Fibroblast of skin of abdomen (primary cell): ENCODE data around the gene MLST8.
"Not testable (repeated sequence)": the region's sequence is repeated elsewhere in the genome, so short reads cannot be mapped to it uniquely, and the experiment has no call there.

Experiments
- DNase-seq: peaks from one replicate; pipeline ENCODE4 v3.0.0-alpha.2; 2013

Gene MLST8

DNA sequence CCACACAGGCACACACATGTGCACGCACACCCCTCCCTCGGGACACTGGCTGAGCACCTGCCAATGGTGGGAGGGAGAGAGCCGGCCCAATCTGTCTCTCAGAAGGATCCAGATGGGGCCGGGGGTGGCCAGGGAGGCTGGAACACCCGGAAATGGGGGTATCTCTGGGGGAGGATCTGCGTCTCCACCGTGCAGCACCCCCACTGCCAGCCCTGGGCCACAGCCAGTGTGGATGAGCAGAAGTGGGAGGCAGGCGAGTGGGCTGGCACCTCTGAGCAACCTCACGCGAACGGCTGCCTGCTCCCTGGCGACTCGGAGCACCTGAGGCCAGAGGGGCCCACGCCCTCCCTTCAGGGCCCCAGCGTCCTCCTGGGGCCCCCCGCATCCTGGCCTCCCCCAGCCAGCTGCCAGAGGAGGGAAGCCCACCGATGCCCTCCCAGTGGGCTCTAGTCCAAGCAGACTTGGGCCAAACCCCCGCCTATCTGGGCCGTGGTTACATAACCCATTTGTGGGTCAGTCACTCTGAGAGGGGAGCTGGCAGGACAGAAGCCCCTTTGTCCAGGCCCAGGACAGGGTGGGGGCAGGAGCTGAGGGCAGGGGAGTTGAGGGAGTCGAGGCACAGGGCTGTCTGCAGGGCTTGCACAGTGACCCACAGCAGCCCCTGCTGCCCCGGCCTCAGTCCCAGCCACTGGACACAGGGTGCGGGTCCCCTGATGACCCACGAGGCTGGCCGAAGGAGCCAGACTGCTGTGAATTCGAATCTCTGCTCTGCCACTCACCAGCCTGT lies 14.4 kb upstream of the MLST8 start:
- no peak for DNase-seq

DNA sequence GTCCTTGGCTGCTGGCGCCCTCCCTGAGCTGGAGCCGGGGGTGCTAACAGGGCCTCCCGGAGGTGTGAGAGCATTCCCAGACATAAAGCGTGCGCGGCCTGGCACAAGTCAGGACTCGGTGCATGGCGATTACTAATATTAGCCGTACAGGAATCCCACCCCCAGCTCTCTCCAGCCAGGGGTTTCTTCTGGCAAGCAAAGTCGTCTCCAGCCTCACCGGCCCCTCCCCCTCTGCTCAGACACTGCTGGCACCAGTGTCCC lies 13.9 kb upstream of the MLST8 start:
- DNase-seq: no peak

DNA sequence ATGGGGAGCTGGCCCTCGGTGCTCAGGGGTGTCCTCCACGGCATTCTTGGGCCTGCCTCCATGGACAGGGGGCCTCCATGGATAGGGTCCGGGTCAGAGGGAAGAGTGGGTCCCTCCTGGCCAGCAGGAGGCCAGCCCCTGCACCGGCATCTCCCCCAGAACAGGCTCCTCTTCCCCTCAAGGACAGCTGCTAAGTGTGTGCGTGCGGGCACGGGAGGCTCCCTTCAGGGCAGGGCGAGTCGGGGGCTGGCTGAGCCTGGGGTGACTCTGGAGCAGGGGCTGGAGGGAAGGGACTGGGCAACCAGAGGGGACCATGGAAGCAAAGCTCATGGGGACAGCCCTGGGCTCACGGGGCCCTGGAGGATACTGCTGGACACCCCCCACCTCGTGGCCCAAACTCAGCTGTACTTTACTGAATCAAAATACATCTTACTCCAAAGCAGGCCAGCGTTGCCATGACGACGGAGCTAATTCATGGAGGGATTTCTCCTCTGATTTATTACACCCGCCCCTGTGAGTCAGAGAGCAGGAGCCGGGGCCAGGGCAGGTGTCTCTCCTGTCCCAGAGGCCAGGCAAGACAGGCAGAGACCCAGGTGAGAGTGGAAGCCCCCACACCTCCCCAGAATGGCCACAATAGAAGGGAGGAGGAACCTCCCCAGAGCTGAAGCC lies 11.0 kb upstream of the MLST8 start:
- peak; percentile 57 for DNase-seq

DNA sequence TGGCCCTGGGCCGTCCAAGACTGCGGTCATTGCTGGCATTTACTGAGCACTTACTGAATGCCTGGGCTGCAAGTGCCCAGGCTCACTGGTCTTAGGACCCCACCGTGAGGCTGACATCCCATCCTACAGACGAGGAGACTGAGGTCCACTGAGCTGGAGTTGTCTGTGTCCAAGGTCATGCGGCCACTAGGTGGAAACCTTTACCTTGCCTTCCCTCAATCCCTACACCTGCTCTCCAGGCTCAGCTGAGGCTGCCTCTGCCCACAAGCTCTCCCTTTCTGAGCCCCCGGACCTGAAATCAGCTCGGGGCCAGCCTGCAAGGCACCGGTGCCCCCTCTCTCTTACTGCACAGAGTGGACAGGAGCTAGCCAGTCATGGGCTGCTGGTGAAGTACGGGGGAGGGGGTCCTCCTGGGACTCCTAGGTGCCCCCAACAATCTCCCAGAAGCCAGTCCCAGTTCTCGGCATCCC lies 10.4 kb upstream of the MLST8 start:
- peak; percentile 20 for DNase-seq

DNA sequence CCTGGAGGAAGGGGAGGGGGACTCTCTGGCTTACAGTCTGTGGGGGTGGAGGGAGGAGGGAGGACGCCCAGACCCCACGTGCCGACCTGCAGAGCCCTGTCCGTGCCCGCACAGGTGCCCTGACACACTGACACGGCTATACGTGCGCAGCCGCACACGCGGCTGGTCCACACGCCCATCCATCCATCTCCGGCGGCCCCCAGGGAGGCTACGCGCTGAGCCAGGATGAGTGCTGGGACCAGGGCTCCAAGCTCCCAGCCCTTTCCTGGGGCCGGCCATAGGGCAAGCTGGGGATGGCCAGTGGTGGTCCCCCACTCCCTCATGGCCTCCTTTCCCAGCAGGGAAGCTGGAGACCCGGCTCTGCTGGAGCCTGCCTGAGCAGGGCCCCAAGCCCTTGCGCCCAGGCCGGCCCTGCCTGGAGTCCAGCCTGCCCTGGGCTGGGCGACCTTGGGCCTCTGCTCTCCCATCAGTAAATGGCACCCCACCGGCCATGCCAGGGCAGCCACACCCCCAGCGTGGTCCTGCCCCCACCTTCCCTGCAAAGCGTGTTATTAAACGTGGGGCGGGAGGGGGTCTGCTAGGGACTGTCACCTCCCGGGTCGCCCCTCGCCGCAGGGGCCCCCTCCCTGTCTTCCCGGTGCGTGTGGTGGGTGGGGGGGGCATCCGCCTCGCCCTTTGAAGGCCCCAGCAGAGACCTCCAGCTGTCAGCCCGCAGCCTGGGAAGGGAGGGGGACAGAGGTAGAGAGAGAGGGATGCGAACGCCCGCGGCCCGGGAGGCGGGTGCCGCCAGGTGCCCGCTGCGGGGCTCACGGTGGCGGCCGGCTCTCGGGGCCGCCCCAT lies 9.7 kb upstream of the MLST8 start:
- DNase-seq: no peak

DNA sequence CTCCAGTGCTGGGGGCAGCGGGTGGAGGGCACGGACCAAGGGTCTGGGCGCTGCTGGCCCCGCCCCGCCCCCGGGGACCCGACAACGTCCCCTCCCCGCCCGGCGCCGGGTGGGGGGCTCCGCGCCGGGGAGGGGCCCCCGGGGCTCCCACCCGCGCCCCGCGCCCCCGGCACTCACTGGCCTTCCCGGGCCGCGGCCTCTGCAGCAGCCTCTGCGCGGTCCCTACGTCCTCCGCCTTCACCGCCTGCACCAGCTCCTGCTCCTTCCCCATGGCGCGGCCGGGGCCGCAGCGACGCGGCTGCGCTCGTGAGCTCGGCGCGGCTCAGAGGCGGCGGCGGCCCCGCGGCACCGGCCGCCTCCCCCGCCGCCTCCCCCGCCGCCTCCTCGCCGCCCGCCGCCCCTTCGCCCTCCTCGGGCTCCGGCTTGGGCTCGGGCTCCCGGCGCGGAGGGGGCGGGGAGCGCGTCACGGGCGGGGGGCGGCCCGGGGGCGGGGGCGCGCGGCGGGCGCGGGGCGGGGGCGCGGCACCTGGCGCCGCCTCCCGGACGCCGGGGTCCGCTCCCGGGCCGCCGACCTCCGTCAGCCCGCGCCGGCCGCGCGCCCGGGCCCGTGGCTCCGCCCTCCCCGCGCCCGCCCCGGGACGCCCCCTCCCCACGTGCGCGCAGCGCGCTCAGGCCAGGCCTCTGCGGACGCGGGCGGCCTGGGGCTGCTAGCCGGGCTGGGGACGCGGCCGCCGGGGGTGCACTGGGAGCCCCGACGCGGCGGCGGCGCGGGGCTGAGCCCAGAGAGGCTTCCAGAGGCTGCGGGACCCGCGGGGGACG lies 8.9 kb upstream of the MLST8 start, which contains the start of gene CASKIN1:
CASKIN1 (minus strand) TSS at position 444 of the 819 bp plus-strand sequence; CDS start at position 271, 173 bp downstream.
- no peak for DNase-seq

DNA sequence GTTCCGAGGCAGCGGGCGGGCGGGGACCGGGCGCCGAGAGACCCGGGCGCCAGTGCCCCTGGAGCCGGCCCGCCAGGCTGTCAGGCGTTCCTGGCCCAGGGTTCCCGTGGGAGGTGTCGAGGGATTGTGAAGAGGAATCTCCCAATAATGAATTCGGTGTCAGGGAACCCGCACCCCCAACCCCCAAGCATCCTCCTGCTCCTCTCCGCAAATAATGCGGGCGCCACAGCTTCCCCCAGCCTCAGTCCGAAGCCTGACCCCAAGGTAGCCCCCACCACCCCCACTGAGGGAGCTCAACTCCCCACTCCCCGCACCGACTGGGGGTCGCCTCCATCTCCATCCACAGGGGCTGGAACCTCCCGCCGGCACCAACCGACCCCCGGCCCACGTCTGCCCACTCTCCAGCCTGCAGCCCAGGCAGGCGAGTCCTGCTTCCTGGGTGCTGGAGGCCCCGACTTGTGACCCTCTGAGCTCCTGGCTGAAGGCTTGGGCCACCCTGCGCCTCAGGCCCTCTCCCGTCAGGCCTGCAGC lies 8.2 kb upstream of the MLST8 start:
- no peak for DNase-seq

DNA sequence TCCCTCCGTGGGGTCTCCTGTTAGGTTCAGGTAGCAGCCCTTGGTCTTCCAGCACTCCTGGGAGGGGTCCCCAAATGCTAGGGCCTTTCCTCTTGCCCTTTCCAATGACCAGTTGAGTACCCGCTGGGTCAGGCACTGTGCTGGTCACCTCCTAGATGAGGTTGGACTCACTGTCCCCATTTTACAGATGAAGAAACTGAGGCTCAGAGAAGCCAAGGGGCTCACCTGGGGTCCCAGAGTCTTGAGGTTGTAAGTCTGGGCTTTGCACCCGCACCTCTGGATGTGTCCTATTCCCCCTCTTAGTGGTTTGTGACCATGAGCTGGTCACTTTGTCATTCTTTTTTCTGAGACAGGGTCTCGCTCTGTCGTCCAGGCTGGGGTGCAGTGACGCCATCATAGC lies 7.5 kb upstream of the MLST8 start:
- no peak for DNase-seq

DNA sequence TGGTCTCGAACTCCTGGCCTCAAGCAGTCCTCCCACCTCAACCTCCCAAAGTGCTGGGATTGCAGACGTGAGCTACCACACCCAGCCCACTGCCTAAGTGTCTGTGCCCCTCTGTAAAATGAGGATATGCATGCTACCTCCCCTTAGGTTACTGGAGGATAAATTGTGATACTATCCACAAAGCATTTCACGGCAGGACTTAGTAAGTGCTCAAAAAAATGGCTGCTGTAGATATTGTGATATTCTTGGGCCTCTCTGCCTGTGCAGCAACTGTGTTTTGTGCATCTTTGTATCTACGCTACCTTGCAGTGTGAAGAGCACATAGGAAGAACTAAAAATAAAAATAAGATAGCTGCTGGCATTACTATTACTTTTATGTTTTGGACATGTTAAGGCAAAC lies 7.0 kb upstream of the MLST8 start:
- no peak for DNase-seq

DNA sequence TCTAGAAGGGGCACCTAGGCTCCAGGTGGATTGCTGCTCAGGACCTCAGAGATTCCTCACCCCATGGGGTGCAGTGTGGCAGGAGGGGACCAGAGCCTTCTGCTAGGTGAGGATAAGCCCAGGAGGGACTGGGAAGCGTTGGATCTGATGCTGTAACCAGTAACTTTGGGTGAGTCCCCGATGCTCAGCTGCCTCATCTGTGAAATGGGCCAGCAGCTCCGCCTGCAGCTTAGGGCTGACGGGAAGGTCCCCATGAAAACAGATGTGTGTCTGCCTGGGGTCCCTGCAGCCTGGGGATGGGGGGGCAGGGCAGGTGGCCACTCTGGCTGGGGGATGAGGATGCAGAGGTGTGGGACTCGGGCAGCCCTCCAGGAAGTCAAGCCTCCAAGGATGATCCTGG lies 6.2 kb upstream of the MLST8 start:
- no peak for DNase-seq

DNA sequence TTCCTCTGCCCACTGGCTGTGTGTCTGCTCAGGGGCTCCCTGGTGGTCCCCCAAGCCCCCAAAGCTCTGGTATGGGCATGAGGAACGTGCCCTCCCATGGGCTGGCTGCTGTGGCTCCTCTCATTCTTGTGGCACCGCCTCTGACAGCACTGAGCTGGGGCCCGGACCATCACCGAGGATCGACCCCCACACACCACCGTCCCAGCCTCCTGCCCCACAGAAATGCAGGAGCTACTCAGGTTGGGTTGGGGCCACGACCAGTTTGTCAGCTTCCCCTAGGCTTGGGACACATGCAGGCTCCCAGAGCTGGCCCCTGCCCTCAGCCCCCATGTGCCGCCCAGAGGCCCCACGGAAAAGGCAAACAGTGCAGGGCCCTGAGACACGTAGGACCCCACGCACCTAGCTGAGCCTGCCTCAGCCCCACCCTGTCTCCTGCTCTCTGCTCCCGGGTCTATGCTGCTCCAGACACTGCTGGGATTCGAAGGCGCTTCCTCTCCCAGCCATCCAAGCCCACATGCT lies 5.6 kb upstream of the MLST8 start:
- DNase-seq: no peak

DNA sequence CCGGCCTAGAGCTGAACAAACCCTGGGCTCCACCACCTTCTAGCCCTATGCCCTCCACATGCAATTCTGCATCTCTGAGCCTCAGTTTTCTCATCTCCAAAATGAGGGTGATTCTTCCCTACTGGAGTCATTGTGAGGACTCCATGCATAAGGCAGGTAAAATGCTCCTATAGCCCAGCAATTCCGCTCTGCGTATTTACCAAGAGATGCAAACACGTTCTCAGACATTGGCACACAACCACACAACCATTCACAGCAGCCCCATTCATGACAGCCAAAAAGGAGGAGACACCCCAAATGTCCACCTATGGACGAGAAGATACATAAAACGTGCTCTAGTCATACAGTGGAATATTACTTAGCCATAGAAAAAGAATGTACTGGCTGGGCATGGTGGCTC lies 4.9 kb upstream of the MLST8 start:
- no peak for DNase-seq

DNA sequence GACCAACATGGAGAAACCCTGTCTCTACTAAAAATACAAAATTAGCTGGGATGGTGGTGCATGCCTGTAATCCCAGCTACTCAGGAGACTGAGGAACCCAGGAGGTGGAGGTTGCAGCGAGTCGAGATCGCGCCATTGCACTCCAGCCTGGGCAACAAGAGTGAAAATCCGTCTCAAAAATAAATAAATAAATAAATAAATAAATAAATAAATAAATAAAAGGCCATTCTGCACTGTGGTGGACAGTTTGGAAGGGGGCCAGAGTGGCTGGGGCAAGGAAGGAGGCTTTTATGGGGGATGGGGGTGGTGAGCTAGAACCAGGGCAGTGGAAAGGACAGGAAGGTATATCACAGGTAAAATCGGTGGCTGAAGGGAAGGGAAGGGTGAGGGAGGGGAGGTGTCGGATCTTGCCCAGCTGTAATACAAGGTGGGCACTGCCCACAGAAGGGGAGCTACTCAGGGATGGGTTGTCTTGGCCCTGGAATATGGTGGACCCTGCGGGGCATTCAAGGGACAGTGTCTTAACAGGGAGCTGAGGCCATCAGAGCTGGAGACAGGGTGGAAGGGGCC lies 2.0 kb upstream of the MLST8 start:
- DNase-seq: not testable (repeated sequence)

DNA sequence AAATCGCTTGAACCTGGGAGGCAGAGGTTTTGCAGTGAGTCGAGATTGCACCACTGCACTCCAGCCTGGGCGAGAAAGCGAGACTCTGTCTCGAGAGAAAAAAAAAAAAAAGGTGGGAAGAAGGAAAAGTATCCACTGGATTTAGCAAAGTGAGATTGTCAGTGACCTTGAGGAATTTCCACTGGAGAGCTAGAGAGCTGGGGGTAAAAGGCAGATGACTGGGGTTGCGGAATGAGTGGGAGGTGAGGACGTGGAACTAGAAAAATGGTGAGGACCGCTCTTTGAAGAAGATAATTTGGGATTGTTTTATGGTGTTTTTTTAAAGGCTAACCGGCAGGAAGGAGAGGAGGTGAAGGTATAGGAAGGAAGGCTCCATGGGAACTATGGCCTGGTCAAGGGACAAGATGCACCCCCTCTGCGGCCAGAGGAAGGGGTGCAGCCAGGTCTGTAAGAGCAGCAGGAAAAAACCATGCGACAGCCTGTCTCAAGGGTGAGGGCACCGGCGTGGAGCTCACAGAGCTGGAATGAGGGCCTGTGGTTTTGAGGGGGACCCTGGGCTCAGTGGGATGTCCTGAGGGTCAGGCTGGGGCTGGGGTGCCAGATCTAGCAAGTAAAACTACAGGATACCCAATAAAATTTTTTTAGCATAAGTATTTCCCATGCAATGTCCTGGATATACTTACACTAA lies 694 bp upstream of the MLST8 start:
- DNase-seq: no peak

DNA sequence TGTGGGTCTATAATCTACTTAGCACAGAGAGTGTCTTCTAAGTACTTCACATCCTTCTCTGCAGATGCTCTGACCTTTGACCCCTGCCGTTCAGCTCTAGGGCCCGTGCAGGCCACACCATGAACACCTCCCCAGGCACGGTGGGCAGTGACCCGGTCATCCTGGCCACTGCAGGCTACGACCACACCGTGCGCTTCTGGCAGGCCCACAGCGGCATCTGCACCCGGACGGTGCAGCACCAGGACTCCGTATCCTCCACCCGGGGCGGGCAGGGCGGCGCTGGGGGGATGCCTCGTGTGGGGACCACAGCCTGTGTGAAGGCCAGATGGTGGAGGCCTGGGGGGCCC lies 686 bp downstream of the MLST8 start:
- no peak for DNase-seq

DNA sequence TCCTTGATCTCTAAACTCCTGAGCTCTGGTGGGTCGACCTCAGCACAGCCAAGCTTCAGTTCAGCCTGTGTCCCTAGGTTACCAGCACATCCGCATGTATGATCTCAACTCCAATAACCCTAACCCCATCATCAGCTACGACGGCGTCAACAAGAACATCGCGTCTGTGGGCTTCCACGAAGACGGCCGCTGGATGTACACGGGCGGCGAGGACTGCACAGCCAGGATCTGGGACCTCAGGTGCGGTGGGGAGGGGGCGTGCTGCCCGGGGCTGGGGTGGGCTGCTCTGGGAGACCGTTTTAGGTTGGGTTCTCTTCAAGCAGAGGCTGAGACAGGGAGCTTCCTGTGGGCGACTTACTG lies 1.1 kb downstream of the MLST8 start:
- DNase-seq: no peak

DNA sequence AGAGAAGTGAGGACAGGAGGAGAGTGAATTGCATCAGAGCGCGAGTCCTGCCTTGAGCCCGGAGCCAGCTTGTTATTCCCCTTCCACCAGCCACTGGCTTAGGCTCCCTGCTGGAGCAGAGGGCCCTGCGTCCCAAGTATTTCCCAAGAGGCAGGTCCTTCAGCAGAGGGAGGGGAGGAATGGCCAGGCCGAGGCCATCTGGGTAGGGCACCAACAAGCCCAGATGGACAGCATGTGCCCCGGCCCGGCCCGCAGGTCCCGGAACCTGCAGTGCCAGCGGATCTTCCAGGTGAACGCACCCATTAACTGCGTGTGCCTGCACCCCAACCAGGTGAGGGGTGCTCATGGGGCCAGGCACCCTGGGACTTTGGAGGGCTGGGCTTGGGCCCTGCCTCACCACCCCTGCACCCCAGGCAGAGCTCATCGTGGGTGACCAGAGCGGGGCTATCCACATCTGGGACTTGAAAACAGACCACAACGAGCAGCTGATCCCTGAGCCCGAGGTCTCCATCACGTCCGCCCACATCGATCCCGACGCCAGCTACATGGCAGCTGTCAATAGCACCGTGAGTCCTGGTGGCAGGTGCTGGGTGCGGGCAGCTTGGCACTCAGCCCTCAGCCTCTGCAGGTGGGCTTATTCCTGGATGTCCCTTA lies 1.7 kb downstream of the MLST8 start:
- DNase-seq: peak; percentile 25

DNA sequence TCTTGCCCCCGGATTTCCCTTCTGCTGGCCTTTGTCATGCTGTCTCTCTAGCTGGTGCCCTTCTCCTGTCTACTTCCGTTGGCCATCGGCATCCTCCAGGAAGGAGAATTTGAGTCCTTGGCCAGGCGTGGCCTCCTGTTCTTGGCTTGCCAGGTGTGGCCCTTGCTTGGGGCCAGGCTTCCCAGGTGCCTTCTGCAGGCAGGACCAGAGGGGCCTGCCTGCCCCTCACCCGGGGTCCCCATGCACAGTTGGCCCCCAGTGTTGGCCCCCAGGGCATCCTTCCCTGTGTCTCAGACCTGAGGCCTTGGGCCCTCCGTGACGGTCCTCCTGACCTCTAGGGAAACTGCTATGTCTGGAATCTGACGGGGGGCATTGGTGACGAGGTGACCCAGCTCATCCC lies 2.6 kb downstream of the MLST8 start:
- no peak for DNase-seq

DNA sequence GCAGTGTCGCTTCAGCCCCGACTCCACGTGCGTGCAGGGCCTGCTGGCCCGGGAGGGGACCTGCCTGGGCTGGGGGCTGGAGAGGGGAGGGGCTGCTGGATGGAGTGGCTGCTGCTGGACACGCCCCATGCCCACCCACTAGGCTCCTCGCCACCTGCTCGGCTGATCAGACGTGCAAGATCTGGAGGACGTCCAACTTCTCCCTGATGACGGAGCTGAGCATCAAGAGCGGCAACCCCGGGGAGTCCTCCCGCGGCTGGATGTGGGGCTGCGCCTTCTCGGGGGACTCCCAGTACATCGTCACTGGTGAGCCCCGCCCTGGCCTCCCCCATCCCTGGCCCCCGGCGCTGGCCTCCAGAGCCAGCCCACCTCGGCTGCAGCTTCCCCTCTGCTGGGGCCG lies 3.1 kb downstream of the MLST8 start:
- DNase-seq: no peak

DNA sequence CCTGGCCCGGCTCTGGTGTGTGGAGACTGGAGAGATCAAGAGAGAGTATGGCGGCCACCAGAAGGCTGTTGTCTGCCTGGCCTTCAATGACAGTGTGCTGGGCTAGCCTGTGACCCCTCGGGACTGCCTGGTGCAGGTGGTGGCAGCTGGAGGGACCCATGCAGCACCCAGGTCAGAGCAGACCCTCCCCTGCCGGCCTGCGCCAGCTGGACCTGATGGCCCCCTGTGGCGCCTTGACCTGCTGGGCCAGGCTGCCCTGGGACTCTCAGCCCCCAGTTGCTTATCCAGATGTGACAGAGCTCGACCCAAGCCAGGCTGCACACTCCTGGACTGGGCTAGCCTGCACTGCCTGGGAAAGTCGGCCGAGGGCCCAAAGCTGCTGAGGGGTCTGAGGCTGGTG lies 3.5 kb downstream of the MLST8 start:
- DNase-seq: no peak
